HepG2 (cell line): ENCODE results near the gene GPR17. TPM values are rescaled to one million over a fixed set of nuclear protein-coding genes. Genes with fewer than 3 reads are reported as not detected.

Source experiments
- BRCA1 ChIP-seq: sonication (generic); formaldehyde crosslinking; IDR thresholded peaks from 2 replicates; pipeline ENCODE4 v1.4.0; 2020; ENCODE audit warnings: missing genetic modification reagents
- DDIT3 ChIP-seq: sonication (generic); formaldehyde crosslinking; IDR thresholded peaks from 2 replicates; pipeline ENCODE4 v1.4.0; 2020; ENCODE audit warnings: mild to moderate bottlenecking, missing genetic modification reagents
- KDM3A ChIP-seq: IDR thresholded peaks from 2 replicates; pipeline ENCODE4 v1.6.1; 2018; ENCODE audit warnings: low read depth, missing compliant biosample characterization
- KMT2B ChIP-seq: IDR thresholded peaks from 2 replicates; pipeline ENCODE4 v1.6.1; 2016; ENCODE audit warnings: missing genetic modification reagents, missing compliant biosample characterization
- MBD4 ChIP-seq: IDR thresholded peaks from 2 replicates; pipeline ENCODE4 v1.6.1; 2012; ENCODE audit warnings: low read length, inconsistent platforms, borderline replicate concordance
- MXD1 ChIP-seq: sonication (generic); formaldehyde crosslinking; IDR thresholded peaks from 2 replicates; pipeline ENCODE4 v1.4.0; 2020; ENCODE audit warnings: mild to moderate bottlenecking, missing genetic modification reagents
- NCOA5 ChIP-seq: sonication (generic); formaldehyde crosslinking; IDR thresholded peaks from 2 replicates; pipeline ENCODE4 v1.4.0; 2020; ENCODE audit warnings: missing genetic modification reagents
- PRPF4 ChIP-seq: fragments of 200-400 bp; formaldehyde crosslinking; IDR thresholded peaks from 2 replicates; pipeline ENCODE4 v1.6.1; 2016; ENCODE audit warnings: low read length, low read depth; ENCODE audit not compliant: poor library complexity, severe bottlenecking
- RERE ChIP-seq: IDR thresholded peaks from 2 replicates; pipeline ENCODE4 v1.6.1; 2016; ENCODE audit warnings: low read depth, missing genetic modification reagents, missing compliant biosample characterization
- SP1 ChIP-seq, 2 experiments: fragments of 450-650 bp in 1 of 2; sonication (generic) in 1 of 2; formaldehyde crosslinking in 1 of 2; IDR thresholded peaks; 2 replicates each; pipeline versions ENCODE4 v1.4.0 to v1.6.1; 2016 to 2020; ENCODE audit warnings: missing genetic modification reagents in 1 of 2
- ZNF143 ChIP-seq: sonication (generic); formaldehyde crosslinking; IDR thresholded peaks from 2 replicates; pipeline ENCODE4 v1.4.0; 2020; ENCODE audit warnings: missing genetic modification reagents
- ZNF251 ChIP-seq: sonication (generic); formaldehyde crosslinking; IDR thresholded peaks from 2 replicates; pipeline ENCODE4 v1.9.0; 2021; ENCODE audit warnings: mild to moderate bottlenecking, missing genetic modification reagents
- ZNF460 ChIP-seq: sonication (generic); formaldehyde crosslinking; IDR thresholded peaks from 2 replicates; pipeline ENCODE4 v1.5.1; 2020; ENCODE audit warnings: missing genetic modification reagents, mild to moderate bottlenecking, borderline replicate concordance
- ZNF503 ChIP-seq: sonication (generic); formaldehyde crosslinking; IDR thresholded peaks from 2 replicates; pipeline ENCODE4 v1.4.0; 2020; ENCODE audit warnings: missing genetic modification reagents
- ZNF609 ChIP-seq: sonication (generic); formaldehyde crosslinking; IDR thresholded peaks from 2 replicates; pipeline ENCODE4 v1.4.0; 2020; ENCODE audit warnings: mild to moderate bottlenecking, missing genetic modification reagents, borderline replicate concordance
- ZNF709 ChIP-seq: sonication (generic); formaldehyde crosslinking; IDR thresholded peaks from 2 replicates; pipeline ENCODE4 v1.5.0; 2020; ENCODE audit warnings: mild to moderate bottlenecking, missing genetic modification reagents
- polyA plus RNA-seq, 8 experiments: library from polyadenylated mRNA; depleted of rRNA in 3 of 8; stranded (reverse) in 7 of 8; unstranded in 1 of 8; fragments of >200 nt; fragmentation: Illumina TruSeq in 4 of 8; extraction: Trizol in 4 of 8; gene quantifications; 2 replicates each; pipeline versions ENCODE4 v1.2.1 to v1.2.3, GENCODE V29; 2011 to 2016; ENCODE audit warnings: low read depth in 4 of 8, missing spikeins in 1 of 8, mixed read lengths in 1 of 8; ENCODE audit not compliant: insufficient read depth in 1 of 8
- total RNA-seq, 5 experiments: library from RNA; depleted of rRNA; stranded (reverse); fragments of >200 nt; fragmentation: Illumina TruSeq; extraction: Trizol; gene quantifications; 2 replicates each; pipeline ENCODE4 v1.2.3, GENCODE V29; 2016; ENCODE audit warnings: low read depth in 1 of 5

The GPR17 gene
- total and polyA plus RNA-seq, 2 of the 13 experiments (the other 11 are each of a cell fraction or from before 2014, with no cell fraction given): not detected

- TF ChIP-seq ZNF460 (CRISPR knock-in tag) (no peak), SP1 (IDR thresholded peaks at IDR 0.05) (no peak), SP1 (CRISPR knock-in tag; IDR thresholded peaks at IDR 0.05) (peak; percentile 43), KDM3A (CRISPR knock-in tag) (no peak), NCOA5 (CRISPR knock-in tag) (no peak), MBD4 (no peak), ZNF251 (no peak), ZNF709 (no peak), KMT2B (CRISPR knock-in tag) (peak; percentile 77), MXD1 (CRISPR knock-in tag) (peak; percentile 66), ZNF503 (CRISPR knock-in tag) (peak; percentile 48; the same call in 1 of the 2 replicates), BRCA1 (CRISPR knock-in tag) (peak; percentile 85; the same call in 1 of the 2 replicates), ZNF143 (peak; percentile 36; the same call in 1 of the 2 replicates), PRPF4 (no peak), ZNF609 (CRISPR knock-in tag) (no peak; the same call in 1 of the 2 replicates), RERE (CRISPR knock-in tag) (no peak), DDIT3 (CRISPR knock-in tag) (no peak)
Measured at GRCh38 chr2:127701651-127702394, 55.9 kb downstream of the GPR17 start (continued).
